CD14-positive monocyte (primary cell): Measurements from ENCODE around the gene ADNP2. TPM values are rescaled to one million over a fixed set of nuclear protein-coding genes. Genes with fewer than 3 reads are reported as not detected.

ENCODE experiments used
- DNase-seq, 3 donors: peaks; one replicate each; pipeline ENCODE4 v3.0.0-alpha.2; 2011 to 2022
- H2AFZ ChIP-seq: 2 replicates; pipeline ENCODE4 v1.6.0; 2012; ENCODE audit warnings: mild to moderate bottlenecking, low read depth, low read length, inconsistent platforms; ENCODE audit not compliant: insufficient read depth, poor library complexity, severe bottlenecking
- H3K27ac ChIP-seq, 2 donors: 1 replicate in 1 of 2; 2 replicates in 1 of 2; pipeline ENCODE4 v1.5.1; 2012 to 2013; ENCODE audit warnings: low read length in 2 of 2, control low read depth in 1 of 2, inconsistent platforms in 1 of 2, low read depth in 1 of 2, mild to moderate bottlenecking in 1 of 2
- H3K27me3 ChIP-seq, 2 donors: one replicate each; pipeline versions ENCODE4 v1.6.0 to v1.6.1; 2011 to 2013; ENCODE audit warnings: low read length in 2 of 2; ENCODE audit not compliant: control insufficient read depth in 2 of 2, insufficient read depth in 2 of 2
- H3K36me3 ChIP-seq, 2 donors: replicated peaks in 1 of 2; 1 replicate in 1 of 2; 2 replicates in 1 of 2; pipeline versions ENCODE4 v1.5.1 to v1.6.1; 2012 to 2013; ENCODE audit warnings: low read length in 2 of 2, control low read depth in 1 of 2, inconsistent platforms in 1 of 2, mild to moderate bottlenecking in 1 of 2; ENCODE audit not compliant: insufficient read depth in 2 of 2, control insufficient read depth in 1 of 2
- H3K4me1 ChIP-seq, 2 donors: 1 replicate in 1 of 2; 2 replicates in 1 of 2; pipeline versions ENCODE4 v1.5.1 to v1.6.1; 2012 to 2013; ENCODE audit warnings: low read length in 2 of 2, control low read depth in 1 of 2, inconsistent platforms in 1 of 2, mild to moderate bottlenecking in 1 of 2, moderate library complexity in 1 of 2; ENCODE audit not compliant: insufficient read depth in 2 of 2, control insufficient read depth in 1 of 2
- H3K4me2 ChIP-seq: replicated peaks from 2 replicates; pipeline ENCODE3; 2012; ENCODE audit warnings: low read length, moderate library complexity, mild to moderate bottlenecking; ENCODE audit not compliant: poor library complexity, severe bottlenecking; ENCODE audit errors: extremely low read depth
- H3K4me3 ChIP-seq, 3 experiments: fragments of 200-600 bp in 1 of 3; sonication (generic) in 1 of 3; replicated peaks in 1 of 3; 1 replicate in 2 of 3; 2 replicates in 1 of 3; pipeline ENCODE4 v1.5.1; 2011 to 2013; ENCODE audit warnings: low read length in 3 of 3, mild to moderate bottlenecking in 3 of 3, control low read depth in 2 of 3, low read depth in 2 of 3, inconsistent platforms in 1 of 3, moderate library complexity in 1 of 3
- H3K79me2 ChIP-seq: 2 replicates; pipeline ENCODE4 v1.6.0; 2012; ENCODE audit warnings: mild to moderate bottlenecking, control low read depth, inconsistent platforms, low read length, moderate library complexity; ENCODE audit not compliant: insufficient read depth
- H3K9ac ChIP-seq: 2 replicates; pipeline ENCODE4 v1.6.0; 2017; ENCODE audit warnings: low read length, mild to moderate bottlenecking; ENCODE audit not compliant: insufficient read depth, poor library complexity, severe bottlenecking
- H3K9me3 ChIP-seq, 2 donors: replicated peaks in 1 of 2; 1 replicate in 1 of 2; 2 replicates in 1 of 2; pipeline versions ENCODE4 v1.5.1 to v1.6.1; 2012 to 2013; ENCODE audit warnings: low read length in 2 of 2, control low read depth in 1 of 2; ENCODE audit not compliant: control insufficient read depth in 1 of 2, insufficient read depth in 1 of 2
- H4K20me1 ChIP-seq: 2 replicates; pipeline ENCODE4 v1.6.0; 2012; ENCODE audit warnings: mild to moderate bottlenecking, low read length, control low read depth, moderate library complexity; ENCODE audit not compliant: insufficient read depth
- H3K27ac Mint-ChIP-seq, 7 donors: one replicate each; pipeline ENCODE4 v1.8.0; 2020; ENCODE audit warnings: mild to moderate bottlenecking in 7 of 7, mixed read lengths in 7 of 7, moderate library complexity in 6 of 7, inconsistent platforms in 2 of 7
- H3K27me3 Mint-ChIP-seq, 3 donors: one replicate each; pipeline ENCODE4 v1.8.0; 2021 to 2022; ENCODE audit warnings: low read depth in 3 of 3, mild to moderate bottlenecking in 3 of 3, mixed read lengths in 3 of 3, moderate library complexity in 3 of 3, inconsistent platforms in 1 of 3
- H3K36me3 Mint-ChIP-seq, 2 donors: one replicate each; pipeline ENCODE4 v1.8.0; 2020; ENCODE audit warnings: mixed read lengths in 2 of 2, inconsistent platforms in 1 of 2, mild to moderate bottlenecking in 1 of 2
- H3K4me1 Mint-ChIP-seq: one replicate; pipeline ENCODE4 v1.8.0; 2020; ENCODE audit warnings: mild to moderate bottlenecking, mixed read lengths
- H3K4me3 Mint-ChIP-seq, 2 donors: one replicate each; pipeline ENCODE4 v1.8.0; 2020; ENCODE audit warnings: mild to moderate bottlenecking in 2 of 2, mixed read lengths in 2 of 2, moderate library complexity in 1 of 2
- H3K9me3 Mint-ChIP-seq, 7 donors: one replicate each; pipeline ENCODE4 v1.8.0; 2020 to 2022; ENCODE audit warnings: mixed read lengths in 7 of 7, mild to moderate bottlenecking in 6 of 7, moderate library complexity in 6 of 7, inconsistent platforms in 2 of 7
- CTCF ChIP-seq: fragments of 200-600 bp; IDR thresholded peaks from one replicate; pipeline ENCODE4 v1.8.0; 2022; ENCODE audit warnings: antibody characterized with exemption, mild to moderate bottlenecking
- WGBS: methylation state at CpG from one replicate; pipeline ENCODE4 v1.1.5; 2013; ENCODE audit warnings: missing lambda C conversion rate; ENCODE audit not compliant: insufficient coverage; 5-methylcytosine and 5-hydroxymethylcytosine counted together
- intact Hi-C, 2 donors: fragments of 100-400 bp; cut with micrococcal nuclease; formaldehyde crosslinking; loops; one replicate each; pipeline versions ENCODE4 v1.15.0 to v1.15.1; 2023
- polyA plus RNA-seq, 3 donors: library from polyadenylated mRNA; depleted of rRNA in 1 of 3; unstranded in 2 of 3; stranded (reverse) in 1 of 3; fragments of 300-500 nt in 2 of 3; fragments of >200 nt in 1 of 3; fragmentation: Illumina TruSeq in 2 of 3; gene quantifications; 1 replicate in 2 of 3; 2 replicates in 1 of 3; pipeline ENCODE4 v1.2.3, GENCODE V29; 2012 to 2021

ADNP2 gene
- polyA plus RNA-seq, 3 donors, result 3.0 to 5.6 (median 3.6) TPM

DNA sequence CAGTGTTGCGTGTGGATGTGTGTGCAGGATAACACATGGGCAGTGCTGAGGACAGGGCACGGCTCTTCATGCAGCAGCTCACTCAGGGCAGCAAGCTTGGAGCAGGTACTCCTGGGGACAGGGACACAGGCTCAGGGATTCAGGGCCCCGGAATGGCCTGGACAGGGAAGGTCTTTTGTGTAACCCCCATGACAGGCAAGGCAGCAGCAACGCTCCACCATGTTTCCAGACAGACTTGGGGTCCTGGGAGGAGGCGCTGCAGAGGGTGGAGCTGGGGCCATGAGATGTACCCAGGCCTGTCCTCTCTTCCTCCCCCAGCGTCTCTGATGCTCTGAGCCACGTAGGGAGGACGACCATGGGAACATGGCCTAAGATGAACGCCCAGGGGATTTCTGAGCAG lies 58.3 kb downstream of the ADNP2 start:
- Mint-ChIP-seq H3K9me3 (peaks cover 23 to 35% (median 29%) of the 10 kb centered on the region in 7 donors), H3K4me3 (no peak overlapping the region), H3K4me1 (peaks cover 7% of the 10 kb centered on the region), H3K27ac (no peak overlapping the region), H3K36me3 (peaks cover 0 to 11% of the 10 kb centered on the region in 2 donors), H3K27me3 (peaks cover 12 to 23% (median 17%) of the 10 kb centered on the region in 3 donors)
- Histone ChIP-seq H3K27me3 (peaks cover 0 to 5% of the 10 kb centered on the region in 2 donors), H3K27ac (no peak overlapping the region), H2AFZ (no peak overlapping the region), H3K9ac (no peak overlapping the region), H3K4me2 (no peak overlapping the region), H3K4me1 (no peaks in the 10 kb centered on the region), H4K20me1 (no peaks in the 10 kb centered on the region), H3K79me2 (no peaks in the 10 kb centered on the region), H3K4me3 (no peak overlapping the region), H3K36me3 (no peaks in the 10 kb centered on the region), H3K9me3 (peaks cover 24 to 25% of the 10 kb centered on the region in 2 donors)
- DNase-seq, result no peak
- no peak for TF ChIP-seq CTCF
- intact Hi-C loops, result no loop called here
- WGBS, result 91% methylated on average over 6 of the region's 9 CpGs

DNA sequence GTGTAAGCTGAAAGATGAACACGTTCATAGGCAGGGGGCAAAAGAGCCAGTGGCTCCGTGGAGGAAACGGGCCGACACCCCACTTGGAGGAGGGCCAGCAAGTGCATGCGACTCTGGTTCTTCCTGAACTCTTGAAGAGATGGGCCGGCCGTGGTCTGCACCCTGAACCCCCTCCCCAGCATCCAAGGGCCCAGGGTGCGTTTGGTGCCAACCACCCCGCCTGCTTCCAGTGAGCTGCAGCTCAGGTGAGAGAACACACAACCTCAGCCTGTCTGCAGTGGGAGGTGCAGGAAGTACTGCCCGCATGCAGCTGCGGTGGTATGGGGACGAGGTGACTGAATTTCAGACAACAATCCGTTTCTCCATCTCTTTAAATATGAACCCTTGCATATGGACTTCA lies 58.9 kb downstream of the ADNP2 start:
- Mint-ChIP-seq H3K4me1 (peaks cover 7% of the 10 kb centered on the region), H3K27ac (no peak overlapping the region), H3K36me3 (peaks cover 0 to 5% of the 10 kb centered on the region in 2 donors), H3K27me3 (peaks cover 13 to 24% (median 14%) of the 10 kb centered on the region in 3 donors), H3K9me3 (peaks cover 23 to 31% (median 25%) of the 10 kb centered on the region in 7 donors), H3K4me3 (no peak overlapping the region)
- H4K20me1 ChIP-seq, result no peaks in the 10 kb centered on the region
- no peak overlapping the region for H3K4me3 ChIP-seq
- no peak for TF ChIP-seq CTCF
- WGBS, result 57% methylated on average over 9 of the region's 13 CpGs
- DNase-seq, result no peak
- intact Hi-C loops, result no loop called here
- H3K27me3 ChIP-seq, result peaks cover 0 to 7% of the 10 kb centered on the region in 2 donors
- peaks cover 23 to 25% of the 10 kb centered on the region in 2 donors for H3K9me3 ChIP-seq
- H3K4me2 ChIP-seq, result no peak overlapping the region
- H3K9ac ChIP-seq, result no peak overlapping the region
- H3K27ac ChIP-seq, result no peak overlapping the region
- H3K36me3 ChIP-seq, result no peaks in the 10 kb centered on the region
- H3K4me1 ChIP-seq, result no peaks in the 10 kb centered on the region
- no peaks in the 10 kb centered on the region for H3K79me2 ChIP-seq
- no peak overlapping the region for H2AFZ ChIP-seq
